GM23338 (cell line): Measurements from ENCODE around the gene CASP8. TPM values are rescaled to one million over a fixed set of nuclear protein-coding genes. Genes with fewer than 3 reads are reported as not detected.

Source experiments
- ATAC-seq: fragments of 200-7000 bp; cut with Tn5 transposase; 3 replicates; pipeline ENCODE4 v1.9.1; 2020
- DNase-seq: peaks from one replicate; pipeline ENCODE4 v3.0.0-alpha.2; 2015; ENCODE audit warnings: low spot score
- H2AFZ ChIP-seq: fragments of 200-600 bp; sonication (generic); 2 replicates; pipeline ENCODE4 v1.8.0; 2016; ENCODE audit warnings: antibody characterized with exemption, mild to moderate bottlenecking, moderate library complexity
- H3F3A ChIP-seq: fragments of 200-600 bp; sonication (generic); replicated peaks from 2 replicates; pipeline ENCODE4 v1.8.0; 2017; ENCODE audit warnings: antibody characterized with exemption, mixed run types, low read depth
- H3K27ac ChIP-seq: fragments of 200-600 bp; sonication (generic); 2 replicates; pipeline ENCODE4 v1.6.1; 2016; ENCODE audit warnings: low read depth
- H3K27me3 ChIP-seq: fragments of 200-600 bp; sonication (generic); 2 replicates; pipeline ENCODE4 v1.8.0; 2016; ENCODE audit warnings: mild to moderate bottlenecking, mixed run types, moderate library complexity; ENCODE audit not compliant: insufficient read depth
- H3K36me3 ChIP-seq: fragments of 200-600 bp; sonication (generic); 2 replicates; pipeline ENCODE4 v1.8.0; 2016; ENCODE audit warnings: mild to moderate bottlenecking; ENCODE audit not compliant: insufficient read depth
- H3K4me1 ChIP-seq: fragments of 200-600 bp; sonication (generic); 2 replicates; pipeline ENCODE4 v1.8.0; 2016; ENCODE audit warnings: mild to moderate bottlenecking, moderate library complexity; ENCODE audit not compliant: insufficient read depth
- H3K4me2 ChIP-seq: fragments of 200-600 bp; sonication (generic); 2 replicates; pipeline ENCODE4 v1.7.1; 2017; ENCODE audit warnings: mixed run types
- H3K4me3 ChIP-seq: fragments of 200-600 bp; sonication (generic); 2 replicates; pipeline ENCODE4 v1.6.1; 2016; ENCODE audit warnings: mixed run types
- H3K79me2 ChIP-seq: fragments of 200-600 bp; sonication (generic); replicated peaks from 2 replicates; pipeline ENCODE4 v1.8.0; 2017; ENCODE audit warnings: mild to moderate bottlenecking; ENCODE audit not compliant: insufficient read depth
- H3K9me2 ChIP-seq: fragments of 200-600 bp; sonication (generic); 2 replicates; pipeline ENCODE4 v1.8.0; 2017; ENCODE audit not compliant: insufficient read depth
- H4K20me1 ChIP-seq: fragments of 200-600 bp; sonication (generic); replicated peaks from 2 replicates; pipeline ENCODE4 v1.8.0; 2017; ENCODE audit warnings: mild to moderate bottlenecking; ENCODE audit not compliant: insufficient read depth
- H3K27ac Mint-ChIP-seq: 2 replicates; pipeline ENCODE4 v1.8.0; 2020; ENCODE audit warnings: inconsistent platforms, mild to moderate bottlenecking, moderate library complexity, mixed read lengths
- H3K27me3 Mint-ChIP-seq: 3 replicates; pipeline ENCODE4 v1.8.0; 2022; ENCODE audit warnings: low read depth, mild to moderate bottlenecking, moderate library complexity, mixed read lengths, inconsistent platforms; ENCODE audit not compliant: insufficient read depth, poor library complexity
- H3K36me3 Mint-ChIP-seq: 3 replicates; pipeline ENCODE4 v1.8.0; 2021; ENCODE audit warnings: low read depth, mild to moderate bottlenecking, inconsistent platforms, moderate library complexity, mixed read lengths
- H3K4me1 Mint-ChIP-seq: 3 replicates; pipeline ENCODE4 v1.8.0; 2020; ENCODE audit warnings: mild to moderate bottlenecking, inconsistent platforms, mixed read lengths
- H3K4me3 Mint-ChIP-seq: 3 replicates; pipeline ENCODE4 v1.8.0; 2021; ENCODE audit warnings: moderate library complexity, mild to moderate bottlenecking, inconsistent platforms, mixed read lengths
- H3K9me3 Mint-ChIP-seq: 3 replicates; pipeline ENCODE4 v1.8.0; 2020; ENCODE audit warnings: moderate library complexity, mild to moderate bottlenecking, inconsistent platforms, mixed read lengths
- CREB1 ChIP-seq: fragments of 250-450 bp; sonication (Bioruptor Pico); IDR thresholded peaks from 2 replicates; pipeline ENCODE4 v1.5.0; 2020; ENCODE audit warnings: low read depth, mild to moderate bottlenecking, moderate library complexity
- CTCF ChIP-seq, 2 experiments: fragments of 200-600 bp in 1 of 2; sonication (generic) in 1 of 2; conservative IDR thresholded peaks; 2 replicates each; pipeline versions ENCODE4 v1.5.1 to v1.6.1; 2016 to 2017; ENCODE audit warnings: antibody characterized with exemption in 2 of 2, low read depth in 2 of 2, mild to moderate bottlenecking in 2 of 2, moderate library complexity in 1 of 2
- ETS1 ChIP-seq: IDR thresholded peaks from 2 replicates; pipeline ENCODE4 v1.6.1; 2016; ENCODE audit warnings: antibody characterized with exemption
- EZH2 ChIP-seq: fragments of 200-600 bp; sonication (generic); IDR thresholded peaks from one replicate; pipeline ENCODE4 v1.8.0; 2017; ENCODE audit warnings: antibody characterized with exemption, mild to moderate bottlenecking, low read depth; ENCODE audit not compliant: unreplicated experiment
- EZH2phosphoT487 ChIP-seq: fragments of 200-600 bp; sonication (generic); IDR thresholded peaks from one replicate; pipeline ENCODE4 v1.8.1; 2018; ENCODE audit warnings: antibody characterized with exemption; ENCODE audit not compliant: unreplicated experiment
- JUNB ChIP-seq: IDR thresholded peaks from one replicate; pipeline ENCODE4 v1.6.1; 2016; ENCODE audit warnings: antibody characterized with exemption; ENCODE audit not compliant: unreplicated experiment
- NANOG ChIP-seq: IDR thresholded peaks from 2 replicates; pipeline ENCODE4 v1.6.1; 2016; ENCODE audit warnings: antibody characterized with exemption, borderline replicate concordance
- POLR2AphosphoS5 ChIP-seq: IDR thresholded peaks from 2 replicates; pipeline ENCODE4 v1.6.1; 2016; ENCODE audit warnings: antibody characterized with exemption, low read depth
- REST ChIP-seq: IDR thresholded peaks from one replicate; pipeline ENCODE4 v1.6.1; 2018; ENCODE audit warnings: antibody characterized with exemption; ENCODE audit not compliant: unreplicated experiment
- STAT1 ChIP-seq: IDR thresholded peaks from one replicate; pipeline ENCODE4 v1.6.1; 2016; ENCODE audit warnings: antibody characterized with exemption; ENCODE audit not compliant: unreplicated experiment
- ZNF114 ChIP-seq: fragments of 250-450 bp; sonication (Bioruptor Pico); IDR thresholded peaks from 2 replicates; pipeline ENCODE4 v1.5.0; 2020; ENCODE audit warnings: mild to moderate bottlenecking, moderate library complexity
- ZNF331 ChIP-seq: fragments of 250-450 bp; sonication (Bioruptor Pico); IDR thresholded peaks from 2 replicates; pipeline ENCODE4 v1.5.0; 2020; ENCODE audit warnings: low read depth, mild to moderate bottlenecking, moderate library complexity
- ZNF462 ChIP-seq: fragments of 250-450 bp; sonication (Bioruptor Pico); IDR thresholded peaks from 2 replicates; pipeline ENCODE4 v1.5.0; 2020; ENCODE audit warnings: mild to moderate bottlenecking, moderate library complexity
- polyA plus RNA-seq: library from polyadenylated mRNA; unstranded; fragments of >200 nt; fragmentation: Nextera tagmentation; extraction: Ambion mirVana; gene quantifications from 2 replicates; pipeline ENCODE4 v1.2.1, GENCODE V29; 2016
- total RNA-seq: library from RNA; depleted of rRNA; stranded (reverse); fragments of >200 nt; shearing (Covaris generic); gene quantifications from 2 replicates; pipeline ENCODE4 v1.2.3, GENCODE V29; 2014

Gene CASP8
- total and polyA plus RNA-seq, 2 experiments from 2014 or later, result 2.3 to 3.6 TPM

GRCh38 chr2:201319511-201319910 lies 59.2 kb downstream of the CASP8 start:
- H3K4me3 Mint-ChIP-seq, result no peak overlapping the region
- H3K79me2 ChIP-seq, result no peaks in the 10 kb centered on the region
- peaks cover 12% of the 10 kb centered on the region for H3K27me3 Mint-ChIP-seq
- no peak overlapping the region for H2AFZ ChIP-seq
- H3F3A ChIP-seq, result no peaks in the 10 kb centered on the region
- H3K9me2 ChIP-seq, result no peaks in the 10 kb centered on the region
- no peaks in the 10 kb centered on the region for H3K36me3 ChIP-seq
- H3K36me3 Mint-ChIP-seq, result peaks cover 7% of the 10 kb centered on the region; the same call in 1 of the 3 replicates
- H3K4me2 ChIP-seq, result no peak overlapping the region
- peaks cover 7% of the 10 kb centered on the region for H3K4me1 Mint-ChIP-seq
- no peak for ATAC-seq
- TF ChIP-seq ZNF331 (CRISPR knock-in tag) (no peak), ETS1 (no peak), ZNF114 (CRISPR knock-in tag) (no peak), ZNF462 (CRISPR knock-in tag) (no peak), EZH2phosphoT487 (no peak), EZH2 (no peak), NANOG (no peak), CREB1 (CRISPR knock-in tag) (no peak), CTCF (conservative IDR thresholded peaks at IDR 0.05; ENCODE audit: low read depth in 2 of 2) (no peak), JUNB (no peak), STAT1 (no peak), REST (no peak), POLR2AphosphoS5 (no peak)
- H3K27ac ChIP-seq, result no peak overlapping the region
- H3K27ac Mint-ChIP-seq, result no peak overlapping the region
- DNase-seq, result no peak
- H3K4me1 ChIP-seq, result no peaks in the 10 kb centered on the region
- H4K20me1 ChIP-seq, result no peaks in the 10 kb centered on the region
- no peaks in the 10 kb centered on the region for H3K27me3 ChIP-seq
- H3K4me3 ChIP-seq, result no peak overlapping the region
- H3K9me3 Mint-ChIP-seq, result peaks cover 15% of the 10 kb centered on the region; the same call in 2 of the 3 replicates
